Measurements from ENCODE around the gene ID3.

ID3 gene

DNA sequence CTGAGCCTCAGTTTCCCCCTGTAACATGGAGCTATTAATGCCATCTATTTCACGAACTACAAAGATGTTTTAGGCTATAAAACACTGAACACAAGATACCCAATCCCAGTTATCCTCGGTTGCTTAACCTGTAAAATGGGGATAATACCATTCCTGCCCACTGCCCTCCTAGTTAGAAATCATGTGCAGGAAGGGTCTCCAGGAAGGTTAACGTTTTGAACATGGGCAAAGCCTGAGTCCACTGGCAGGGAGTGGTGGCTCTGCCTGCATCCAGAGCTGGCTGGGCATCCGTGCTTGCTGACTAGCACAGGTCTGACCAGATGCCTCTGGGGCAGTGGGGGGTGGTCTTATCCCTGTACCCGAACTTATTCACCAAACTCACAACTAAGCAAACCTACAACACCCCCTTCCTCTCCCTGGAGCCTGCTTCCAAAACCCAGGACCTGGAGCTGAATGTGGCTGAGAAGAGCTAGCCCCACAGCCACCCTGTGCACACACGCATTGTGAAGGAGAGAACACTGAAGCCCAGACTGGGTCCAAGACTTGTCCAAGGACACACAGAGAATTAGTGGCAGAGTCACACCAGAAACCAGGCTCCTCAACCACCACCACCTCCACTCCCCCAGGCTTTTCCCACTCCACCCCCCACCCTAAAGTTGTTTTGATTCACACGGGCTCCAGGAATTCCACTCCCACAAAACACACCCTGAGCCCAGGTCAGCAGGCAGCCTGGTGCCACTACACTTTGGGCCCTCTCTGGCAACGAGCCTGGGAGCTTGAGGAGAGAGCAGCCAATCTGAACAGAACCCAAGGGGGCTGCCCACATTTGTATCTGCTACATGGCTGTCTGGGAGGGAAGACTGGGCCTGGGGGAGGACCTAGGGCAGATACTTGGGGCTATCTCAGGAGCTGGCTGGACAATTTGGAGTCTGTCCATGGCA, 29.9 kb downstream of the ID3 start:
- Histone ChIP-seq H3K36me3 (ENCODE audit: control insufficient read depth, low read length) (peaks cover 64% of the 10 kb centered on the region), H3F3A (ENCODE audit: control insufficient read depth, insufficient read depth) (peaks cover 47% of the 10 kb centered on the region), H3K27me3 (ENCODE audit: control insufficient read depth, low read length) (no peaks in the 10 kb centered on the region), H3K4me3 (ENCODE audit: low read length) (peak overlapping the region; percentile 84), H3K4me2 (ENCODE audit: low read length) (peak overlapping the region; percentile 95), H3K9me2 (replicated peaks; ENCODE audit: control insufficient read depth, low read length) (no peaks in the 10 kb centered on the region), H3K4me1 (ENCODE audit: control insufficient read depth, low read length) (peaks cover 77% of the 10 kb centered on the region), H3K27ac (ENCODE audit: low read depth, low read length) (peak overlapping the region; percentile 99), H3K9me3 (ENCODE audit: control insufficient read depth, insufficient read depth, low read length) (no peaks in the 10 kb centered on the region), H4K20me1 (ENCODE audit: control insufficient read depth, insufficient read depth, low read depth, low read length) (peaks cover 4% of the 10 kb centered on the region; the same call in 1 of the 2 replicates), H3K79me2 (ENCODE audit: control insufficient read depth, low read length) (peaks cover 78% of the 10 kb centered on the region)
- no peak for TF ChIP-seq EZH2phosphoT487 (IDR thresholded peaks at IDR 0.05; ENCODE audit: borderline replicate concordance, low read length)
- TF ChIP-seq, protein P1, sequence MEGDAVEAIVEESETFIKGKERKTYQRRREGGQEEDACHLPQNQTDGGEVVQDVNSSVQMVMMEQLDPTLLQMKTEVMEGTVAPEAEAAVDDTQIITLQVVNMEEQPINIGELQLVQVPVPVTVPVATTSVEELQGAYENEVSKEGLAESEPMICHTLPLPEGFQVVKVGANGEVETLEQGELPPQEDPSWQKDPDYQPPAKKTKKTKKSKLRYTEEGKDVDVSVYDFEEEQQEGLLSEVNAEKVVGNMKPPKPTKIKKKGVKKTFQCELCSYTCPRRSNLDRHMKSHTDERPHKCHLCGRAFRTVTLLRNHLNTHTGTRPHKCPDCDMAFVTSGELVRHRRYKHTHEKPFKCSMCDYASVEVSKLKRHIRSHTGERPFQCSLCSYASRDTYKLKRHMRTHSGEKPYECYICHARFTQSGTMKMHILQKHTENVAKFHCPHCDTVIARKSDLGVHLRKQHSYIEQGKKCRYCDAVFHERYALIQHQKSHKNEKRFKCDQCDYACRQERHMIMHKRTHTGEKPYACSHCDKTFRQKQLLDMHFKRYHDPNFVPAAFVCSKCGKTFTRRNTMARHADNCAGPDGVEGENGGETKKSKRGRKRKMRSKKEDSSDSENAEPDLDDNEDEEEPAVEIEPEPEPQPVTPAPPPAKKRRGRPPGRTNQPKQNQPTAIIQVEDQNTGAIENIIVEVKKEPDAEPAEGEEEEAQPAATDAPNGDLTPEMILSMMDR (IDR thresholded peaks at IDR 0.05; ENCODE audit: low read depth, low read length, poor library complexity, severe bottlenecking): no peak

DNA sequence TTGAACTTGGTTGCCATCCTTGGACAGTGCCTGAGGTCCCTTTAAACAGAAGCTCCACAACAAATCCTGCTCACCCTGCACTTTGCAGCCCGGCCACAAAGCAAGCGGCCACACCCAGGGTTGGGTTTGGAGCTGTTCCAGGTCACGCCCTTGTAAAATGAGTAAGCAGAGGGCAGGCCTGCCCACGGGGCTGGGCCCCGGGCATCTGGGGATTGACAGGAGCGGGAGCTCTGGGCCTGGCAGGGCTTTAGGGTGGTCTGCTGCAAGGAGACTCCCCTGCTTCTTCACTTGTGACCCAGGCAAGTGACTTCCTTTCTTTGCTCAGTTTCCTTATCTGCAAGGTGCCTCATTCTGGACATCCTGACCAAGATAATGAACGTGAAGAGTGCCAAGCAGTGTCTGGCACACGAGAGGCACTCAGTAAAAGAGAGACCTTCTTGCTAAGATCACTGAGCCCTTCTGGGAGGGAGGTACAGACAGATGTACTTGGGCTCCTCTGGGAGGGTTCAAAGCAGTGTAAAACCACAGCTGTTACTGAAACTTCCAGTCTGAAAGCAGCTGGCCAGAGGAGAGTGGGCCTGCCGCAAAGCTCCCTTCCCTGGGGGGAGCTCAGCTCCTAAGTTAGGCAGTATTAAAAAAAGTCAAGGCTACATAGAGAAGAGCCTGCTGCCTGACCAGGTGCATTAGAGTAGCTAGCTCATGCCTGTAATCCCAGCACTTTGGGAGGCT, 30.9 kb downstream of the ID3 start:
- Histone ChIP-seq H3K27ac (ENCODE audit: low read depth, low read length) (peak overlapping the region; percentile 99), H3K4me3 (ENCODE audit: low read length) (peak overlapping the region; percentile 84), H4K20me1 (ENCODE audit: control insufficient read depth, insufficient read depth, low read depth, low read length) (peaks cover 8% of the 10 kb centered on the region; the same call in 1 of the 2 replicates), H3K4me2 (ENCODE audit: low read length) (peak overlapping the region; percentile 95), H3K36me3 (ENCODE audit: control insufficient read depth, low read length) (peaks cover 74% of the 10 kb centered on the region), H3K27me3 (ENCODE audit: control insufficient read depth, low read length) (no peaks in the 10 kb centered on the region), H3K79me2 (ENCODE audit: control insufficient read depth, low read length) (peaks cover 88% of the 10 kb centered on the region), H3K4me1 (ENCODE audit: control insufficient read depth, low read length) (peaks cover 77% of the 10 kb centered on the region), H3F3A (ENCODE audit: control insufficient read depth, insufficient read depth) (peaks cover 52% of the 10 kb centered on the region), H3K9me2 (replicated peaks; ENCODE audit: control insufficient read depth, low read length) (no peaks in the 10 kb centered on the region), H3K9me3 (ENCODE audit: control insufficient read depth, insufficient read depth, low read length) (no peaks in the 10 kb centered on the region)
- TF ChIP-seq, protein P1 (IDR thresholded peaks at IDR 0.05; ENCODE audit: low read depth, low read length, poor library complexity, severe bottlenecking): no peak
- no peak for TF ChIP-seq EZH2phosphoT487 (IDR thresholded peaks at IDR 0.05; ENCODE audit: borderline replicate concordance, low read length)

DNA sequence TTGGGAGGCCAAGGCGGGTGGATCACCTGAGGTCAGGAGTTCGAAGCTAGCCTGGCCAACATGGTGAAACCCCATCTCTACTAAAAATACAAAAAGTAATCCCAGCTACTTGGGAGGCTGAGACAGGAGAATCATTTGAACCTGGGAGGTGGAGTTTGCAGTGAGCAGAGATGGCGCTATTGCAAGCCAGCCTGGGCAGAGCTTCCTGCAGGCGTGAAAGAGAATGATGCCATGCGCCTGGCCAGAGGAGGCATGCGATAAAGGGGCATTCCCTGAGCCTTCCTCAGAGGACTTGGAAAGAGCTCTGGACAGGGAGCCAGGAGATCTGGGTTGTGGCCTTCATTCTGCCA, 31.4 kb downstream of the ID3 start:
- peak overlapping the region; percentile 95 for H3K4me2 ChIP-seq (ENCODE audit: low read length)
- no peaks in the 10 kb centered on the region for H3K9me2 ChIP-seq (replicated peaks; ENCODE audit: control insufficient read depth, low read length)

More for the DNA sequence above, 31.4 kb downstream of the ID3 start:
- H3K4me1 ChIP-seq (ENCODE audit: control insufficient read depth, low read length): peaks cover 72% of the 10 kb centered on the region
- H3K4me3 ChIP-seq (ENCODE audit: low read length): peak overlapping the region; percentile 84
- H3K36me3 ChIP-seq (ENCODE audit: control insufficient read depth, low read length): peaks cover 79% of the 10 kb centered on the region
- H3K9me3 ChIP-seq (ENCODE audit: control insufficient read depth, insufficient read depth, low read length): no peaks in the 10 kb centered on the region
- H4K20me1 ChIP-seq (ENCODE audit: control insufficient read depth, insufficient read depth, low read depth, low read length): peaks cover 9% of the 10 kb centered on the region; the same call in 1 of the 2 replicates
- peak overlapping the region; percentile 99 for H3K27ac ChIP-seq (ENCODE audit: low read depth, low read length)
- peaks cover 52% of the 10 kb centered on the region for H3F3A ChIP-seq (ENCODE audit: control insufficient read depth, insufficient read depth)
- H3K27me3 ChIP-seq (ENCODE audit: control insufficient read depth, low read length): no peaks in the 10 kb centered on the region
- TF ChIP-seq, protein P1 (IDR thresholded peaks at IDR 0.05; ENCODE audit: low read depth, low read length, poor library complexity, severe bottlenecking): peak; percentile 62
- no peak for TF ChIP-seq EZH2phosphoT487 (IDR thresholded peaks at IDR 0.05; ENCODE audit: borderline replicate concordance, low read length)
- peaks cover 93% of the 10 kb centered on the region for H3K79me2 ChIP-seq (ENCODE audit: control insufficient read depth, low read length)
